GM12892 (cell line): ENCODE measurements around the gene LRRC9.

Experiments used
- POLR2A ChIP-seq: IDR thresholded peaks from 2 replicates; pipeline ENCODE4 v1.6.1; 2011; ENCODE audit warnings: low read depth, low read length, control low read depth
- POLR2AphosphoS5 ChIP-seq: IDR thresholded peaks from 2 replicates; pipeline ENCODE4 v1.6.1; 2011; ENCODE audit warnings: low read depth, low read length, control low read depth
- TAF1 ChIP-seq: IDR thresholded peaks from 2 replicates; pipeline ENCODE4 v1.6.1; 2011; ENCODE audit warnings: low read depth, mild to moderate bottlenecking, control low read depth, low read length, borderline replicate concordance

GRCh38 chr14:60111732-60112131, 191.8 kb downstream of the LRRC9 start:
- no peak for TF ChIP-seq POLR2A
- no peak for TF ChIP-seq POLR2AphosphoS5
- no peak for TF ChIP-seq TAF1
